ENCODE results near the gene GAS2L3. TPM values are rescaled to one million over a fixed set of nuclear protein-coding genes. Genes with fewer than 3 reads are reported as not detected.
A peak's percentile ranks its signal among the peaks of the same experiment; 100 is the strongest.
"Not testable (repeated sequence)": the region's sequence is repeated elsewhere in the genome, so short reads cannot be mapped to it uniquely, and the experiment has no call there.

GAS2L3 gene
- total RNA-seq, result not detected

- DNase-seq, result peak; percentile 5
These were observed at the start of gene GAS2L3 for GRCh38 chr12:100573292-100574186. GAS2L3 (plus strand) TSS chr12:100573684; CDS start chr12:100594905, 21,221 bp downstream.

GRCh38 chr12:100528034-100528433 is 45.5 kb upstream of the GAS2L3 start:
- DNase-seq, result no peak

GRCh38 chr12:100528471-100529127 is 44.9 kb upstream of the GAS2L3 start:
- no peak for DNase-seq

GRCh38 chr12:100529756-100530350 is 43.6 kb upstream of the GAS2L3 start:
- no peak for DNase-seq

GRCh38 chr12:100533376-100533775 is 40.1 kb upstream of the GAS2L3 start:
- no peak for DNase-seq

- no peak for DNase-seq
These were observed 38.8 kb upstream of the GAS2L3 start for GRCh38 chr12:100534625-100535227.

- DNase-seq, result no peak
These were observed 34.3 kb upstream of the GAS2L3 start for GRCh38 chr12:100539202-100539601.

GRCh38 chr12:100544165-100544564 is 29.3 kb upstream of the GAS2L3 start:
- DNase-seq, result no peak

- no peak for DNase-seq
These were observed 28.4 kb upstream of the GAS2L3 start for GRCh38 chr12:100545092-100545491.

GRCh38 chr12:100553936-100554335 is 19.5 kb upstream of the GAS2L3 start:
- DNase-seq, result no peak

- DNase-seq, result no peak
These were observed 18.8 kb upstream of the GAS2L3 start for GRCh38 chr12:100554608-100555077.

GRCh38 chr12:100555722-100556121 is 17.8 kb upstream of the GAS2L3 start:
- DNase-seq, result no peak

- no peak for DNase-seq
These were observed 16.1 kb upstream of the GAS2L3 start for GRCh38 chr12:100557357-100557756.

- DNase-seq, result not testable (repeated sequence)
These were observed 14.2 kb upstream of the GAS2L3 start for GRCh38 chr12:100559261-100559660.

GRCh38 chr12:100564090-100564489 is 9.4 kb upstream of the GAS2L3 start:
- no peak for DNase-seq

- no peak for DNase-seq
These were observed 8.5 kb upstream of the GAS2L3 start for GRCh38 chr12:100564905-100565467.

GRCh38 chr12:100565987-100566545 is 7.4 kb upstream of the GAS2L3 start:
- DNase-seq, result no peak

- no peak for DNase-seq
These were observed 6.4 kb upstream of the GAS2L3 start for GRCh38 chr12:100566887-100567637.

- DNase-seq, result no peak
These were observed 5.5 kb upstream of the GAS2L3 start for GRCh38 chr12:100567945-100568344.

GRCh38 chr12:100572184-100572583 is 1.3 kb upstream of the GAS2L3 start:
- no peak for DNase-seq

All from effector CD4-positive, alpha-beta T cell (primary cell).